Hematopoietic multipotent progenitor cell treated with erythropoietin and hydrocortisone succinate and interleukin-3 and kit ligand, for 15 days (in vitro differentiated cells): ENCODE data around the gene CKS2.

Experiments used
- DNase-seq: peaks from one replicate; pipeline ENCODE4 v3.0.0-alpha.2; 2015; ENCODE audit warnings: low spot score

Gene CKS2

GRCh38 chr9:89350988-89351557, 40.1 kb downstream of the CKS2 start:
- DNase-seq = no peak

- no peak for DNase-seq
Measured at GRCh38 chr9:89351584-89352300, 40.7 kb downstream of the CKS2 start.

DNA sequence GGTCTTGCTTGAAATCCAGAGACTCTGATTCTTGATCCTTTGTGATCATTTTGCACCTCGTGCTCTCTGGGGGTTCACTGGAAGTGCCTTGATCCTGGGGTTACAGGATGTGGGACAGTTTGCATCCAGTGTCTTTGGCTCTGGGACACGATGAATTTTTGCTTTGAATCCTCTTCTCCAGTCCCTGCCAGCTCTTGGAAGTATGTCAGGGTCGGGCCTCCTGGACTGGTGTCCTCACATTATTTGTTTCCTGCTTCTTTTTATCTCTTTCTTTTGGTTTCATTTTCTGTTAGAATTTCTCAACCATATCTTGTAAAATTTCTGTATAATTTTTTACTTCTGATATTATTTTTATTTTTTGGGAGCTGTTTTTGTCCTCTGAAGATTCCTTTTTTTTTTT, 41.5 kb downstream of the CKS2 start:
- no peak for DNase-seq

GRCh38 chr9:89352874-89353649, 42.1 kb downstream of the CKS2 start:
- no peak for DNase-seq

DNA sequence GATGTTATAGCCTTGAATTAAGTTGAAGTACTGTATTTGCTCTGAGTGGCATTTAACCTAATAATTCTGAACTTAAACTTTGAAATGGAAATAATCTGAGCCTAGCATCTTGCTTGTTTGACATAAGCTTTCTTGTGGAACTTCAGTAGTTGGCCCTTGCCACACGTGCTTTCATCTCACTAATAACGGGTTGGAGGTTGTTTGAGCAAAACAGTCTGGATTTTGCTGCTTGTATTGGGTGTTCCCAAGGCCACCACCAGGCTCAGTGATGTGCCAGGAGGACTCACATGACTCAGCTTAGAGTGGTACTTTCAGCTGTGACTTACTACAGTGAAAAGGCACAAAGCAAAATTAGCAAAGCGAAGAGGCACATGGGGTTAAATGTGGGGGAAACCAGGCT, 43.0 kb downstream of the CKS2 start:
- DNase-seq = peak; percentile 13

GRCh38 chr9:89354471-89354870, 43.5 kb downstream of the CKS2 start:
- DNase-seq = no peak

DNA sequence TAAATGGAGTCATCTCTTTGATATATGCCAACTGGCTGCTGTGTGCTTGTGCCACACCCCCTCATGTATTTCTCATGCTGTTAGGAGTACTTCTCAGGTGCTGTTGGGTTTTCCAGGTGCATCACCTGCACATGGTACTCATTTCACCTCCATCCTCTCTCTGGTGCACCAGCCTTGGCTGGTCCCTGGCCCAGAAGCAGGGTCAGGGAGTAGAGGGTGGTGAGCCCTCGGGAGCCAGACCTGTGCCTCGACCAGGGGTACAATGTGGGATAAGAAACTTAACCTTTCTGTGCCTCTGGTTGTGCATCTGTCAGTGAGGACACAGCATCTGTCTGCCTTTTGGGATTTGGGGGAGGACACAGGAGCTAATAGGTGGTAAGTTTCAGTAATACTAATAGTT, 45.8 kb downstream of the CKS2 start:
- DNase-seq = no peak

- no peak for DNase-seq
Measured at GRCh38 chr9:89357331-89358197, 46.6 kb downstream of the CKS2 start.

- DNase-seq = no peak
Measured at GRCh38 chr9:89358376-89358916, 47.5 kb downstream of the CKS2 start.

DNA sequence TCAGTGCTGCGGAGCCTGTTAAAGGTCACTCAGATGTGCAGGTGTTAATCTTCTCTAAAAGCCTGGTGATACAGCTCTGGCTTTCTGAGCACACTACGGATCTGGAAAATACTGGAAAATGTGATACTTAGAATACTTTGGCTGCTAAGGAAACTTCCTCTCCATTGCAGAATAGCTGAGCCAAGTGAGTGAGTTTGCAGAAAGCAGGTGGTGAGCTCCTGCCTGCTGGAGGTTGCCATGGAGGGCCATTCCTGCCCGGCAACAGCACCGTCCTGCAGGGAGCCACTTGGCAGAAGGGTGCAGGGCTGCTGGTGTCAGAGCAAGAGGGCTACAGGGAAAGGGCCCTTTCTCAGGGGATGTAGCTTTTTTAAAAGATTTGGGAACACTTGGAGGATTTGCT, 48.0 kb downstream of the CKS2 start:
- no peak for DNase-seq

- DNase-seq = no peak
Measured at GRCh38 chr9:89359751-89360261, 48.8 kb downstream of the CKS2 start.

GRCh38 chr9:89360465-89360864, 49.5 kb downstream of the CKS2 start:
- no peak for DNase-seq

- no peak for DNase-seq
Measured at GRCh38 chr9:89361031-89361430, 50.0 kb downstream of the CKS2 start.

DNA sequence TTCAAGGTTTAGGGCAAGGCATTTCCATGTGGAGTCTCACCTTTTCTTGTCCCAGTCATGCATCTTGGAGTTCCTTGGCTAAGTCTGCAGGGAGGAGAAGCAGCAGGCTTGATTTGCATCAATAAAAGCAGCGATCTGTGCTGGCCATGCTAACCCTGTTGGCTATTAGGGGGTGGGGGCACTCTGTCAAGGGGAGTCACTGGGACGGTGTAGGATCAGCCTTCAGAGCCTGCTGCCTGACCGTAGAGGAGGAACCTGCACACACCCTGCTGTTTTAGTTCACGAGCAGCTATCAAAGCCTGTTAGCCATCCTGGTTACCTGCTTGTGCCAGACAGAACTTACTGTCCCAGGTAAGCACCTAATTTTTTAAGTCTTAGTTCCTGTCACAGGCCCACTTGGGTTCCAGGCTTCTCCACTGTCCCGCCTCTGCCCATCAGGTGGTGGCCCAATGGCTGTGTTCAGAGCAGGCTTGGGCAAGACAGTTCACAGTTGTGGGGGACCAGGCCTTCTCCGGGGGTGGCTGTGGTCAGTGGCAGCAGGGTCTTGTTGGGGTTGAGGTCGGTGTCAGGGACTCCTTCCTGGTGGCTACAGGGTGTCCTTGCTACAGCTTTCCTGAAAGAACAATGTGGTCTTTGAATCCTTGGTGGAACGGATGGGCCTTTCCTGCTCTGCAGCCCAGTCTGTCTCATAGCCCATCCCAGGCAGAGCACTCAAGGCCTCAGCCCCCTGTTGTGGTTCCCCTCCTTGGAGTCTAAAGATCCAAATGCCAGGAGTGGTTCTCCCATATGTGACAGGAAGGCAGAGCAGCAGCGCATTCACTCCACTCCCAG, 51.0 kb downstream of the CKS2 start:
- DNase-seq = no peak

DNA sequence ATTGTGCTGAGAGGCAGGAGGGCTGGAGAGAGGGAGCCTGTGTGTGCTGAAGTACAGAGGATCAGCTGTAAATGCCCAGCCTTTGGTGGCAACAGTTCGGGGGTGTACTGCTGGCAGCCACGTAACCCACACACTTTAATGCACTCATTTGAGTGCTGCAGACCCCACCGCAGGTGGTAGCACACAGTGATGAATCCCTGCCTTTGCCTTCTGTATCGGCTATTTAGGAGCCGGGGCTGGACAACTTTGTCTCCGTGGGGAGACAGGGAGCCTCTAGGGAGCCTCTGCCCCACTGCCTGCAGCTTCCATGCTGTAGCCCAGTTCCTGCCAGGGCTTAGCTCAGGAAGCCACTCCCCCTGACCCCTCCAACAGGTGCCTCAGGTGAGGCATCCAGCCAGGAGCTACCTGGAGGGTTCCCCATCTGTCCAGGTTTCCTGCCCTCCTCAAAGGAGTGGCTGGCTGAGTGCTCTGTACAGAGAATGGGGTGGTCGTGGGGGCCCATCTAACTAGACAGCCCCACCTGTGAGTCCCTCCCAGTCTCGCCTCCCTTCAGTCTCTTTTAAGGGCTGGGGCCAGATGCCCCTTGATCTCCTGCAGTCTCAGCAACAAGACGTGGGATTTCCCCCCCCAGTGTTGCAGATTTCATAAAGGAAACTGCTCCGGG, 51.8 kb downstream of the CKS2 start:
- no peak for DNase-seq

DNA sequence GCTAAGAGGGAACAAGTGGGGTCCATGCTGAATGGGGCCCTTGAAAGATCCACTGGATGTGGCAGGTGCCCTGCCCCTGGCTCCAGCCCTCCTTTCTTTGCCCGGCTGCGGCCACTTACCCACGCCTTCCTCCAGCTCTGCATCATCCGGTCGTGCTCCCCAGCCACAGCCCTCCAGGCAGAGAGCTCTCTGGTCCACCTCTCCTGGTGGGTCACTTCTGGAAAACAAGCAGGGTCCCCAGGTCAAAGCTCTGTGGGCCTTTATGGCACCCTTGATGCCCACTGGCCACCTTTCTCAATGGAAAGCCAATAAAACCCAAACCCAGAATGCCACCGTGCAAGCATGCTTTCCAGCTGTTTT, 52.3 kb downstream of the CKS2 start:
- no peak for DNase-seq

- no peak for DNase-seq
Measured at GRCh38 chr9:89363921-89364665, 53.1 kb downstream of the CKS2 start.

DNA sequence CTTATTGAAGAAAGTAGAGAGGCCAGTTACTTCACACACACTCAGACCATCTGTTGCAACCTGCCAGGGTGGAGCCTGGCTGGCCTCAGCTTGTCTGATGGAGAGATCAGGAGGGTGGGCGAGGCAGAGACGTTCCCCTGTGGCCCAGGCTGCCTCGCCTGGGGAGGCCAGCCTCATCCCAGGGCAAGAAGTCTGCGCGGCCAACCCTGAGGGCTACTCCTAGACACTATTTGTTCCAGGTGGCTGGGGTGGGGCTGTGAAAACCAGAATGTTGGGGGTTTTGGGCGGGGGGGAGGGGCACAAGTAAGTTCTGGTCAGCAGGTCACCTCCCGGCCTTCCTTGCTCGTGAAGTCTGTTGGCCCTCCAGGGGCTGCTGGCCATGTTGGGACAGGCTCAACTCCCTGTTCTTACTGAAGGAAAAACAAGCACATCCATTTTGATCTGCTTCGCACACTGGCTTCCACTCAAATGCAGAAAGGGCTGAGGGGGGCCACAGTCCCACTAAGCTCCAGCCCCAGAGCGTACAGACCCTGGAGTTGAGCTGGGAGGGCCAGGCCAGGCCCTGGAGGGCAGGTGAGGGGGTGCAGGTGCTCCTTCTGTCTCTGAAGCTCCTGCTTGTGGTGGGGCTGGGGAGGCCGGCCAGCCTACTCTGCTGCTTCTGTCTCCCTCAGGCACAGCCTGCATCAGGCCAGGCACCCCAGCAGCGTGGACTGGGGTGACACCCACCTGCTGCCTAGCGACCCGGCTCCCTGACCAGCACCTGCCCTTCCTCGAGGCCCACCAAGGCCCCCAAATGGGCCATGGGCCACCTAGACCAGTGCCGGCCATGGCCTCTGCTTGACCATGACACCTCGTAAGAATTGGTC, 53.9 kb downstream of the CKS2 start:
- DNase-seq = no peak

DNA sequence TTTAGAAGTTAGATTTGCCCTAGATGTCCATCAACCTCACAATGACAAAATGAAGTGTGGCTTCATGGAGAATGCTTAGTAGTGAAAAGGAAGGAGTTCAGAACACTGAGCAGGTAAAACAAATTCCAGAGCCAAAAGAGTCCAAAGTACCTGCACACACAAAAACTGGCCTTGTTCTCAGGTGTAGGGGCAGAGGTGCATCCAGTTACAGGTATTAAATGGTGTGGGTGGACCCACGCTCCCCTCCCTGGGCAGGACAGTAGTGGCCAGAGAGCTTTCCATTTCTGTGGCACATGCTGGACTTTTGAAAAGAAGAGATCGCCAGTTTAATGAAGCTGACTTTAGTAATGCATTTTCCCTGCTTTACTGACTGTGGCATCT, 54.5 kb downstream of the CKS2 start:
- DNase-seq = no peak
